K562 (cell line): ENCODE data around the gene MAD2L1BP. TPM values are rescaled to one million over a fixed set of nuclear protein-coding genes. Genes with fewer than 3 reads are reported as not detected.

ENCODE experiments used
- BACH1 ChIP-seq: fragments of 200-800 bp; sonication (Bioruptor generic); IDR thresholded peaks from 2 replicates; pipeline ENCODE4 v1.6.1; 2016; ENCODE audit warnings: missing genetic modification characterization, missing compliant biosample characterization
- BRD9 ChIP-seq: fragments of 450-650 bp; IDR thresholded peaks from 2 replicates; pipeline ENCODE4 v1.6.1; 2018; ENCODE audit warnings: low read depth; ENCODE audit not compliant: partially characterized antibody
- CHD4 ChIP-seq: fragments of 200-600 bp; sonication (generic); IDR thresholded peaks from 3 replicates; pipeline ENCODE4 v1.6.1; 2012; ENCODE audit warnings: low read depth, mild to moderate bottlenecking, mixed read lengths, low read length, inconsistent platforms; ENCODE audit not compliant: insufficient read depth, insufficient replicate concordance, poor library complexity, severe bottlenecking
- EP400 ChIP-seq: fragments of 450-650 bp; IDR thresholded peaks from 2 replicates; pipeline ENCODE4 v1.6.1; 2017; ENCODE audit warnings: antibody characterized with exemption, mild to moderate bottlenecking, moderate library complexity
- ETV6 ChIP-seq, 3 experiments: fragments of 150-350 bp in 1 of 3; sonication (generic) in 1 of 3; formaldehyde crosslinking in 1 of 3; IDR thresholded peaks; 2 replicates each; pipeline versions ENCODE4 v1.6.1 to v1.8.0; 2014 to 2022; ENCODE audit warnings: borderline replicate concordance in 2 of 3, low read depth in 2 of 3, antibody characterized with exemption in 1 of 3, low read length in 1 of 3, mild to moderate bottlenecking in 1 of 3, missing genetic modification reagents in 1 of 3
- FOXK1 ChIP-seq: sonication (generic); formaldehyde crosslinking; IDR thresholded peaks from 2 replicates; pipeline ENCODE4 v1.8.0; 2022; ENCODE audit warnings: missing genetic modification reagents, mild to moderate bottlenecking, borderline replicate concordance
- KLF13 ChIP-seq: fragments of 450-650 bp; IDR thresholded peaks from 2 replicates; pipeline ENCODE4 v1.6.1; 2016; ENCODE audit warnings: missing genetic modification characterization, low read depth, mild to moderate bottlenecking, missing compliant biosample characterization, moderate library complexity, borderline replicate concordance
- NFE2 ChIP-seq: IDR thresholded peaks from 2 replicates; pipeline ENCODE4 v1.6.1; 2014; ENCODE audit warnings: antibody characterized with exemption, low read depth
- TCF3 ChIP-seq: sonication (generic); formaldehyde crosslinking; IDR thresholded peaks from 2 replicates; pipeline ENCODE4 v1.4.0; 2020; ENCODE audit warnings: mild to moderate bottlenecking, missing genetic modification reagents
- TCF7 ChIP-seq: sonication (generic); IDR thresholded peaks from 2 replicates; pipeline ENCODE4 v1.6.1; 2016; ENCODE audit warnings: antibody characterized with exemption, borderline replicate concordance
- TCFL5 ChIP-seq: fragments of 250-450 bp; sonication (Bioruptor Pico); conservative IDR thresholded peaks from 2 replicates; pipeline ENCODE4 v1.6.1; 2021; ENCODE audit warnings: mild to moderate bottlenecking, moderate library complexity, matching md5 sums
- ZNF146 ChIP-seq: IDR thresholded peaks from one replicate; pipeline ENCODE4 v1.6.1; 2018; ENCODE audit warnings: missing compliant biosample characterization; ENCODE audit not compliant: unreplicated experiment
- ZNF3 ChIP-seq: fragments of 250-450 bp; sonication (Bioruptor Pico); IDR thresholded peaks from 2 replicates; pipeline ENCODE4 v1.5.0; 2021; ENCODE audit warnings: mild to moderate bottlenecking, moderate library complexity
- polyA plus RNA-seq, 8 experiments: library from polyadenylated mRNA; depleted of rRNA in 4 of 8; stranded (reverse) in 5 of 8; unstranded in 3 of 8; fragments of >200 nt; fragmentation: Nextera tagmentation in 2 of 8; fragmentation: Illumina TruSeq in 1 of 8; extraction: Ambion mirVana in 2 of 8; extraction: Trizol in 1 of 8; gene quantifications; 2 replicates each; pipeline versions ENCODE4 v1.2.1 to v1.2.3, GENCODE V29; 2011 to 2014; ENCODE audit warnings: inconsistent platforms in 1 of 8, missing spikeins in 1 of 8
- total RNA-seq, 7 experiments: library from RNA; depleted of rRNA in 6 of 7; stranded (reverse); fragments of >200 nt in 6 of 7; fragmentation: Illumina TruSeq in 2 of 7; extraction: Trizol in 2 of 7; gene quantifications; 2 replicates each; pipeline versions ENCODE4 v1.2.1 to v1.2.3, GENCODE V29; 2011 to 2021; ENCODE audit warnings: low replicate concordance in 1 of 7
- TF ChIP-seq, protein P1 (sequence below), 2 experiments: fragments of 450-650 bp in 1 of 2; sonication (generic) in 1 of 2; formaldehyde crosslinking; conservative IDR thresholded peaks; 2 replicates each; pipeline versions ENCODE4 v1.4.0 to v1.8.1; 2020 to 2022; ENCODE audit warnings: mild to moderate bottlenecking in 1 of 2, missing genetic modification reagents in 1 of 2
- TF ChIP-seq, protein P2 (sequence below): fragments of 250-450 bp; sonication (Bioruptor Pico); IDR thresholded peaks from 2 replicates; pipeline ENCODE4 v1.4.0; 2020
- TF ChIP-seq, protein P3 (sequence below), 3 experiments: IDR thresholded peaks in 2 of 3; conservative IDR thresholded peaks in 1 of 3; 2 replicates each; pipeline ENCODE4 v1.5.1; 2011 to 2012; ENCODE audit warnings: low read length in 3 of 3, mild to moderate bottlenecking in 3 of 3, control low read depth in 2 of 3, improper control_type of control experiment in 1 of 3, inconsistent platforms in 1 of 3, low read depth in 1 of 3, mixed read lengths in 1 of 3, moderate library complexity in 1 of 3; ENCODE audit not compliant: insufficient read depth in 2 of 3
- TF ChIP-seq, protein P4 (sequence below): fragments of 450-650 bp; IDR thresholded peaks from 2 replicates; pipeline ENCODE4 v1.6.1; 2018; ENCODE audit warnings: mild to moderate bottlenecking, low read depth; ENCODE audit not compliant: partially characterized antibody
- TF ChIP-seq, protein P5 (sequence below): conservative IDR thresholded peaks from 2 replicates; pipeline ENCODE4 v1.6.1; 2011; ENCODE audit warnings: low read depth, mild to moderate bottlenecking, low read length; ENCODE audit not compliant: control insufficient read depth

The MAD2L1BP gene
- total and polyA plus RNA-seq, 9 of the 15 experiments (the other 6 are each of a cell fraction or from before 2014, with no cell fraction given), result 69.7 to 321 (median 111) TPM

DNA sequence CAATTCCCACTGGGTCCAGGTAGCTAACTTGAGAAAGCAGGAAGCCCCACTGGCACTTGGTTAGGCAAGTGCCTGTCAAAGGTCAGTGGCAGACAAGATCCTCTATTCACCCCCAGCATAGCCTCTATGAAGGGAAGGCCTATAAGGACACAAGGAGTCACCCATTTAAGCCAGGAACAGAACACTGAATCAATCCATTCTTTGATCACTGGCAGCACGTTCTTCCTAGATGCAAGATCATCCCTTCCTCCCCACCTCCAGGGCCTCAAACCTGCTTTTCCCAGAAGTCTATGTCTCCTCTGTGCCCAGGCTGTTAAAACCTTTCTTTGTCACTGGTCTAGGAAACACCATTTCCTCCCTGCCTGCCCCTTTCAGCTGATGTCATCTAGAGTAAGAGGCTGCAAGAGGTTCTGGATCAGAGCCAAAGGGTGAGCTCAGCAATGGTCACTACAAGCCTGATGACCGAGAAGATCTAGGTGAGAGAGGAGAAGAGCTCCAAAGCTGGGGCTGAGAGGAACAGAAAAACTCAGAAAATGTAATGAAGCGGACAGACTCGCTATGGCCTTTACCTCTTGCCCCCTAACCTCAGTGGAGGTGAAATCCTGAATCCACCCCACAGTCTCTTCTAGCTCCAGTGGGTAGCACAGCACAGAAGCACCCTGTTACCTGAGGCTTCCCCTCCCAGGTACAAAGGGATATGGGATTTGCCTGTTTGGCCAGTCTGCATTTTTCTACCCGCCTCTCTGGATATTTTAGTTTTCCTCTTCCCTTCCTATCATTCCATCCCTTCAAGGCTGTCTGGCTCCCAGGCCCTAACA lies 8.4 kb upstream of the MAD2L1BP start (continued):
- TF ChIP-seq CHD4 (no peak), TCF7 (no peak), ZNF146 (CRISPR knock-in tag) (no peak), BRD9 (peak; percentile 99), TCFL5 (CRISPR knock-in tag) (peak; percentile 74; the same call in 1 of the 2 replicates), EP400 (no peak), BACH1 (tag) (peak; percentile 93), ETV6 (IDR thresholded peaks at IDR 0.05; ENCODE audit: borderline replicate concordance in 1 of 2, low read depth in 2 of 2, low read length in 1 of 2) (no peak), ETV6 (CRISPR knock-in tag; IDR thresholded peaks at IDR 0.05; ENCODE audit: borderline replicate concordance) (no peak), NFE2 (peak; percentile 70), TCF3 (CRISPR knock-in tag) (no peak; the same call in 1 of the 2 replicates), ZNF3 (CRISPR knock-in tag) (0 out of 2 replicates have a peak, but pooled peaks have one; percentile 10), FOXK1 (CRISPR knock-in tag) (peak; percentile 74), KLF13 (tag) (peak; percentile 11; the same call in 1 of the 2 replicates)
- TF ChIP-seq, protein P1, sequence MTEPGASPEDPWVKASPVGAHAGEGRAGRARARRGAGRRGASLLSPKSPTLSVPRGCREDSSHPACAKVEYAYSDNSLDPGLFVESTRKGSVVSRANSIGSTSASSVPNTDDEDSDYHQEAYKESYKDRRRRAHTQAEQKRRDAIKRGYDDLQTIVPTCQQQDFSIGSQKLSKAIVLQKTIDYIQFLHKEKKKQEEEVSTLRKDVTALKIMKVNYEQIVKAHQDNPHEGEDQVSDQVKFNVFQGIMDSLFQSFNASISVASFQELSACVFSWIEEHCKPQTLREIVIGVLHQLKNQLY (CRISPR knock-in tag; conservative IDR thresholded peaks at IDR 0.05), result no peak; a peak in 2 of 4 replicates
- TF ChIP-seq, protein P2, sequence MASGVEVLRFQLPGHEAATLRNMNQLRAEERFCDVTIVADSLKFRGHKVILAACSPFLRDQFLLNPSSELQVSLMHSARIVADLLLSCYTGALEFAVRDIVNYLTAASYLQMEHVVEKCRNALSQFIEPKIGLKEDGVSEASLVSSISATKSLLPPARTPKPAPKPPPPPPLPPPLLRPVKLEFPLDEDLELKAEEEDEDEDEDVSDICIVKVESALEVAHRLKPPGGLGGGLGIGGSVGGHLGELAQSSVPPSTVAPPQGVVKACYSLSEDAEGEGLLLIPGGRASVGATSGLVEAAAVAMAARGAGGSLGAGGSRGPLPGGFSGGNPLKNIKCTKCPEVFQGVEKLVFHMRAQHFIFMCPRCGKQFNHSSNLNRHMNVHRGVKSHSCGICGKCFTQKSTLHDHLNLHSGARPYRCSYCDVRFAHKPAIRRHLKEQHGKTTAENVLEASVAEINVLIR (CRISPR knock-in tag), result 0 out of 2 replicates have a peak, but pooled peaks have one; percentile 35
- TF ChIP-seq, protein P3, sequence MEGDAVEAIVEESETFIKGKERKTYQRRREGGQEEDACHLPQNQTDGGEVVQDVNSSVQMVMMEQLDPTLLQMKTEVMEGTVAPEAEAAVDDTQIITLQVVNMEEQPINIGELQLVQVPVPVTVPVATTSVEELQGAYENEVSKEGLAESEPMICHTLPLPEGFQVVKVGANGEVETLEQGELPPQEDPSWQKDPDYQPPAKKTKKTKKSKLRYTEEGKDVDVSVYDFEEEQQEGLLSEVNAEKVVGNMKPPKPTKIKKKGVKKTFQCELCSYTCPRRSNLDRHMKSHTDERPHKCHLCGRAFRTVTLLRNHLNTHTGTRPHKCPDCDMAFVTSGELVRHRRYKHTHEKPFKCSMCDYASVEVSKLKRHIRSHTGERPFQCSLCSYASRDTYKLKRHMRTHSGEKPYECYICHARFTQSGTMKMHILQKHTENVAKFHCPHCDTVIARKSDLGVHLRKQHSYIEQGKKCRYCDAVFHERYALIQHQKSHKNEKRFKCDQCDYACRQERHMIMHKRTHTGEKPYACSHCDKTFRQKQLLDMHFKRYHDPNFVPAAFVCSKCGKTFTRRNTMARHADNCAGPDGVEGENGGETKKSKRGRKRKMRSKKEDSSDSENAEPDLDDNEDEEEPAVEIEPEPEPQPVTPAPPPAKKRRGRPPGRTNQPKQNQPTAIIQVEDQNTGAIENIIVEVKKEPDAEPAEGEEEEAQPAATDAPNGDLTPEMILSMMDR (IDR thresholded peaks at IDR 0.05 in 2 of 3, conservative IDR thresholded peaks at IDR 0.05 in 1 of 3; ENCODE audit: insufficient read depth in 2 of 3, low read depth in 1 of 3, low read length in 3 of 3), result no peak
- TF ChIP-seq, protein P4, sequence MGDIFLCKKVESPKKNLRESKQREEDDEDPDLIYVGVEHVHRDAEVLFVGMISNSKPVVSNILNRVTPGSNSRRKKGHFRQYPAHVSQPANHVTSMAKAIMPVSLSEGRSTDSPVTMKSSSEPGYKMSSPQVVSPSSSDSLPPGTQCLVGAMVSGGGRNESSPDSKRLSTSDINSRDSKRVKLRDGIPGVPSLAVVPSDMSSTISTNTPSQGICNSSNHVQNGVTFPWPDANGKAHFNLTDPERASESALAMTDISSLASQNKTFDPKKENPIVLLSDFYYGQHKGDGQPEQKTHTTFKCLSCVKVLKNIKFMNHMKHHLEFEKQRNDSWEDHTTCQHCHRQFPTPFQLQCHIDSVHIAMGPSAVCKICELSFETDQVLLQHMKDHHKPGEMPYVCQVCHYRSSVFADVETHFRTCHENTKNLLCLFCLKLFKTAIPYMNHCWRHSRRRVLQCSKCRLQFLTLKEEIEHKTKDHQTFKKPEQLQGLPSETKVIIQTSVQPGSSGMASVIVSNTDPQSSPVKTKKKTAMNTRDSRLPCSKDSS, result no peak
- TF ChIP-seq, protein P5, sequence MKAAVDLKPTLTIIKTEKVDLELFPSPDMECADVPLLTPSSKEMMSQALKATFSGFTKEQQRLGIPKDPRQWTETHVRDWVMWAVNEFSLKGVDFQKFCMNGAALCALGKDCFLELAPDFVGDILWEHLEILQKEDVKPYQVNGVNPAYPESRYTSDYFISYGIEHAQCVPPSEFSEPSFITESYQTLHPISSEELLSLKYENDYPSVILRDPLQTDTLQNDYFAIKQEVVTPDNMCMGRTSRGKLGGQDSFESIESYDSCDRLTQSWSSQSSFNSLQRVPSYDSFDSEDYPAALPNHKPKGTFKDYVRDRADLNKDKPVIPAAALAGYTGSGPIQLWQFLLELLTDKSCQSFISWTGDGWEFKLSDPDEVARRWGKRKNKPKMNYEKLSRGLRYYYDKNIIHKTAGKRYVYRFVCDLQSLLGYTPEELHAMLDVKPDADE, result no peak
